Mesendoderm (in vitro differentiated cells): Measurements from ENCODE around the gene KIF5A.
"Not testable (repeated sequence)": the region's sequence is repeated elsewhere in the genome, so short reads cannot be mapped to it uniquely, and the experiment has no call there.

Source experiments
- DNase-seq: peaks from one replicate; pipeline ENCODE4 v3.0.0; 2013
- H2AK5ac ChIP-seq: 2 replicates; pipeline ENCODE4 v1.6.1; 2013; ENCODE audit warnings: low read length, inconsistent platforms
- H2BK120ac ChIP-seq: 2 replicates; pipeline ENCODE4 v1.6.1; 2013; ENCODE audit warnings: low read depth, mild to moderate bottlenecking, low read length, moderate library complexity, mixed read lengths
- H2BK15ac ChIP-seq: replicated peaks from 2 replicates; pipeline ENCODE4 v1.6.1; 2013; ENCODE audit warnings: low read depth, mild to moderate bottlenecking, moderate library complexity
- H2BK5ac ChIP-seq: 2 replicates; pipeline ENCODE4 v1.6.1; 2013; ENCODE audit warnings: low read length, inconsistent platforms
- H3K18ac ChIP-seq: 2 replicates; pipeline ENCODE4 v1.6.1; 2013; ENCODE audit warnings: mild to moderate bottlenecking, low read length, mixed read lengths
- H3K23ac ChIP-seq: one replicate; pipeline ENCODE4 v1.6.1; 2013; ENCODE audit warnings: low read length
- H3K27ac ChIP-seq: 2 replicates; pipeline ENCODE4 v1.5.1; 2013; ENCODE audit warnings: low read depth, mild to moderate bottlenecking, inconsistent platforms, low read length, moderate library complexity
- H3K27me3 ChIP-seq: 2 replicates; pipeline ENCODE4 v1.6.1; 2013; ENCODE audit warnings: low read length, control low read depth, mild to moderate bottlenecking, inconsistent platforms; ENCODE audit not compliant: insufficient read depth, poor library complexity
- H3K36me3 ChIP-seq: 2 replicates; pipeline ENCODE4 v1.6.1; 2013; ENCODE audit warnings: low read length, inconsistent platforms; ENCODE audit not compliant: control insufficient read depth, insufficient read depth
- H3K4ac ChIP-seq: one replicate; pipeline ENCODE4 v1.6.1; 2013; ENCODE audit warnings: low read depth, mild to moderate bottlenecking, low read length, moderate library complexity
- H3K4me1 ChIP-seq: 2 replicates; pipeline ENCODE4 v1.6.1; 2013; ENCODE audit warnings: low read depth, low read length, inconsistent platforms; ENCODE audit not compliant: control insufficient read depth
- H3K4me2 ChIP-seq: 2 replicates; pipeline ENCODE4 v1.6.1; 2013; ENCODE audit warnings: low read length
- H3K4me3 ChIP-seq: 2 replicates; pipeline ENCODE4 v1.5.1; 2013; ENCODE audit warnings: mild to moderate bottlenecking, low read length
- H3K56ac ChIP-seq: one replicate; pipeline ENCODE4 v1.6.1; 2013; ENCODE audit warnings: low read length
- H3K79me1 ChIP-seq: 2 replicates; pipeline ENCODE4 v1.6.1; 2013; ENCODE audit warnings: low read length, inconsistent platforms
- H3K79me2 ChIP-seq: 2 replicates; pipeline ENCODE4 v1.6.1; 2013; ENCODE audit warnings: mild to moderate bottlenecking, low read length; ENCODE audit not compliant: control insufficient read depth, insufficient read depth
- H3K9ac ChIP-seq: 2 replicates; pipeline ENCODE4 v1.6.1; 2013; ENCODE audit warnings: low read length, inconsistent platforms
- H4K5ac ChIP-seq: one replicate; pipeline ENCODE4 v1.6.1; 2013; ENCODE audit warnings: low read length
- H4K8ac ChIP-seq: one replicate; pipeline ENCODE4 v1.6.1; 2013; ENCODE audit warnings: low read depth, mild to moderate bottlenecking, control low read depth, low read length, moderate library complexity
- WGBS: extraction: QIAGEN DNeasy Blood & Tissue Kit; methylation state at CpG from one replicate; pipeline ENCODE4 v1.1.7; 2013; ENCODE audit warnings: low lambda C conversion rate, missing lambda C conversion rate; ENCODE audit not compliant: insufficient coverage; ENCODE audit errors: extremely low coverage; 5-methylcytosine and 5-hydroxymethylcytosine counted together

KIF5A gene

GRCh38 chr12:57511161-57511560 lies 38.7 kb upstream of the KIF5A start:
- no peak overlapping the region for H3K56ac ChIP-seq
- no peak overlapping the region for H2AK5ac ChIP-seq
- no peak overlapping the region for H3K9ac ChIP-seq
- H3K4me3 ChIP-seq: no peak overlapping the region
- no peak overlapping the region for H3K4me2 ChIP-seq
- H4K5ac ChIP-seq: no peak overlapping the region
- H2BK120ac ChIP-seq: no peak overlapping the region
- no peaks in the 10 kb centered on the region for H3K4me1 ChIP-seq
- no CpG with 5 or more reads among the region's 4 CpGs for WGBS
- peaks cover 2% of the 10 kb centered on the region for H3K79me1 ChIP-seq
- H3K18ac ChIP-seq: no peak overlapping the region
- H3K79me2 ChIP-seq: no peaks in the 10 kb centered on the region
- H3K27me3 ChIP-seq: no peaks in the 10 kb centered on the region
- H2BK15ac ChIP-seq: no peak overlapping the region
- H3K27ac ChIP-seq: no peak overlapping the region
- H4K8ac ChIP-seq: no peak overlapping the region
- H3K4ac ChIP-seq: no peak overlapping the region
- no peak for DNase-seq
- H3K23ac ChIP-seq: no peak overlapping the region
- H2BK5ac ChIP-seq: no peak overlapping the region
- peaks cover 29% of the 10 kb centered on the region for H3K36me3 ChIP-seq

GRCh38 chr12:57511588-57512325 lies 38.1 kb upstream of the KIF5A start:
- no peak overlapping the region for H2AK5ac ChIP-seq
- no peak overlapping the region for H3K27ac ChIP-seq
- H3K23ac ChIP-seq: no peak overlapping the region
- H2BK15ac ChIP-seq: no peak overlapping the region
- no CpG with 5 or more reads among the region's 7 CpGs for WGBS
- peaks cover 32% of the 10 kb centered on the region for H3K36me3 ChIP-seq
- H2BK120ac ChIP-seq: no peak overlapping the region
- no peak overlapping the region for H3K4me3 ChIP-seq
- no peak overlapping the region for H3K4me2 ChIP-seq
- no peak for DNase-seq
- H3K27me3 ChIP-seq: no peaks in the 10 kb centered on the region
- peaks cover 4% of the 10 kb centered on the region for H3K79me1 ChIP-seq
- no peak overlapping the region for H3K4ac ChIP-seq
- H4K8ac ChIP-seq: no peak overlapping the region
- H3K56ac ChIP-seq: no peak overlapping the region
- H3K9ac ChIP-seq: no peak overlapping the region
- no peak overlapping the region for H2BK5ac ChIP-seq
- H3K79me2 ChIP-seq: no peaks in the 10 kb centered on the region
- no peaks in the 10 kb centered on the region for H3K4me1 ChIP-seq
- H4K5ac ChIP-seq: no peak overlapping the region
- H3K18ac ChIP-seq: no peak overlapping the region

- H2AK5ac ChIP-seq: no peak overlapping the region
- H4K8ac ChIP-seq: no peak overlapping the region
- peaks cover 37% of the 10 kb centered on the region for H3K36me3 ChIP-seq
- H3K9ac ChIP-seq: no peak overlapping the region
- H3K4ac ChIP-seq: no peak overlapping the region
- H3K27ac ChIP-seq: no peak overlapping the region
- DNase-seq: no peak
- no peak overlapping the region for H4K5ac ChIP-seq
- H3K4me3 ChIP-seq: no peak overlapping the region
- H3K79me1 ChIP-seq: peaks cover 6% of the 10 kb centered on the region
- H3K4me1 ChIP-seq: no peaks in the 10 kb centered on the region
- WGBS: no CpG with 5 or more reads among the region's 6 CpGs
- H3K18ac ChIP-seq: no peak overlapping the region
- no peaks in the 10 kb centered on the region for H3K27me3 ChIP-seq
- H3K56ac ChIP-seq: no peak overlapping the region
- H3K79me2 ChIP-seq: no peaks in the 10 kb centered on the region
- no peak overlapping the region for H2BK15ac ChIP-seq
- H3K23ac ChIP-seq: no peak overlapping the region
- H2BK5ac ChIP-seq: no peak overlapping the region
- H3K4me2 ChIP-seq: no peak overlapping the region
- no peak overlapping the region for H2BK120ac ChIP-seq
These were observed 37.2 kb upstream of the KIF5A start for GRCh38 chr12:57512665-57513064.

GRCh38 chr12:57513266-57513665 lies 36.6 kb upstream of the KIF5A start:
- no peak overlapping the region for H2AK5ac ChIP-seq
- H4K8ac ChIP-seq: no peak overlapping the region
- WGBS: no CpG with 5 or more reads among the region's 5 CpGs

GRCh38 chr12:57513677-57514076 lies 36.2 kb upstream of the KIF5A start:
- not testable (repeated sequence) for H2BK15ac ChIP-seq, H3K9ac ChIP-seq, H2AK5ac ChIP-seq, H3K27ac ChIP-seq, H3K4ac ChIP-seq, H3K23ac ChIP-seq, H2BK5ac ChIP-seq, H4K5ac ChIP-seq, H3K79me1 ChIP-seq, H3K4me3 ChIP-seq, H3K56ac ChIP-seq, H3K18ac ChIP-seq, H2BK120ac ChIP-seq, H3K27me3 ChIP-seq, H3K4me2 ChIP-seq, DNase-seq, H3K79me2 ChIP-seq, H3K4me1 ChIP-seq, H4K8ac ChIP-seq
- peaks cover 40% of the 10 kb centered on the region for H3K36me3 ChIP-seq
- no CpG with 5 or more reads among the region's 6 CpGs for WGBS

More at GRCh38 chr12:57513266-57513665, 36.6 kb upstream of the KIF5A start:
- H2BK5ac ChIP-seq: no peak overlapping the region
- no peak overlapping the region for H3K4me2 ChIP-seq
- no peak overlapping the region for H4K5ac ChIP-seq
- H2BK120ac ChIP-seq: no peak overlapping the region
- H3K9ac ChIP-seq: no peak overlapping the region
- H3K56ac ChIP-seq: no peak overlapping the region
- H3K4ac ChIP-seq: no peak overlapping the region
- no peak overlapping the region for H3K4me3 ChIP-seq
- no peak for DNase-seq
- H3K23ac ChIP-seq: no peak overlapping the region
- no peaks in the 10 kb centered on the region for H3K27me3 ChIP-seq
- peaks cover 39% of the 10 kb centered on the region for H3K36me3 ChIP-seq
- H3K79me2 ChIP-seq: peaks cover 2% of the 10 kb centered on the region
- H2BK15ac ChIP-seq: no peak overlapping the region
- no peak overlapping the region for H3K18ac ChIP-seq
- no peak overlapping the region for H3K27ac ChIP-seq
- H3K79me1 ChIP-seq: peaks cover 6% of the 10 kb centered on the region
- peaks cover under 1% of the 10 kb centered on the region for H3K4me1 ChIP-seq

- WGBS: no CpG with 5 or more reads among the region's 9 CpGs
- H3K4me3 ChIP-seq, H3K18ac ChIP-seq, H3K79me1 ChIP-seq, DNase-seq, H4K5ac ChIP-seq, H2BK5ac ChIP-seq, H2BK120ac ChIP-seq, H3K27me3 ChIP-seq, H2BK15ac ChIP-seq, H3K4ac ChIP-seq, H3K23ac ChIP-seq, H3K56ac ChIP-seq, H3K4me2 ChIP-seq, H2AK5ac ChIP-seq, H3K4me1 ChIP-seq, H3K79me2 ChIP-seq, H4K8ac ChIP-seq, H3K27ac ChIP-seq, H3K9ac ChIP-seq: not testable (repeated sequence)
- H3K36me3 ChIP-seq: peaks cover 40% of the 10 kb centered on the region
These were observed 35.6 kb upstream of the KIF5A start for GRCh38 chr12:57514246-57514645.
